SK-N-SH (cell line): ENCODE data around the gene ABCB10. TPM values are rescaled to one million over a fixed set of nuclear protein-coding genes. Genes with fewer than 3 reads are reported as not detected.
A peak's percentile ranks its signal among the peaks of the same experiment; 100 is the strongest.
"Not testable (repeated sequence)": the region's sequence is repeated elsewhere in the genome, so short reads cannot be mapped to it uniquely, and the experiment has no call there.

Source experiments
- CTCF ChIA-PET: fragments of 300-600, 350-600 bp; formaldehyde crosslinking; extraction: SDS; loops from one replicate; lab custom pipeline; 2021; lab: Yijun Ruan, JAX
- POLR2A ChIA-PET: fragments of 350-600 bp; sonication (Branson Sonifier 250); formaldehyde crosslinking; extraction: SDS; loops from one replicate; lab custom pipeline; 2020; ENCODE audit warnings: antibody characterized with exemption, inconsistent platforms; lab: Yijun Ruan, JAX
- DNase-seq: peaks from one replicate; pipeline ENCODE4 v3.0.0; 2012
- H2AFZ ChIP-seq: fragments of 200-600 bp; sonication (generic); 2 replicates; pipeline ENCODE4 v1.8.1; 2016; ENCODE audit warnings: antibody characterized with exemption, mild to moderate bottlenecking, low read depth
- H3F3A ChIP-seq: fragments of 200-600 bp; sonication (generic); replicated peaks from 2 replicates; pipeline ENCODE3; 2016; ENCODE audit warnings: antibody characterized with exemption, mild to moderate bottlenecking; ENCODE audit not compliant: insufficient read depth
- H3K27ac ChIP-seq, 2 experiments: fragments of 200-500 bp in 1 of 2; fragments of 200-600 bp in 1 of 2; sonication (Bioruptor generic) in 1 of 2; sonication (generic), shearing (Covaris generic) in 1 of 2; 2 replicates each; pipeline versions ENCODE4 v1.5.1 to v1.6.1; 2014 to 2016; ENCODE audit warnings: low read depth in 2 of 2, inconsistent platforms in 1 of 2, low read length in 1 of 2, mild to moderate bottlenecking in 1 of 2, mixed read lengths in 1 of 2
- H3K27me3 ChIP-seq: fragments of 200-600 bp; sonication (generic), shearing (Covaris generic); 2 replicates; pipeline ENCODE4 v1.6.1; 2016; ENCODE audit warnings: mixed run types; ENCODE audit not compliant: insufficient read depth
- H3K36me3 ChIP-seq, 2 experiments: fragments of 200-500 bp in 1 of 2; fragments of 200-600 bp in 1 of 2; sonication (Bioruptor generic) in 1 of 2; sonication (generic) in 1 of 2; replicated peaks in 1 of 2; 2 replicates each; pipeline versions ENCODE3 to v1.5.1; 2014 to 2016; ENCODE audit warnings: low read length in 1 of 2, mild to moderate bottlenecking in 1 of 2; ENCODE audit not compliant: insufficient read depth in 2 of 2, control insufficient read depth in 1 of 2
- H3K4me1 ChIP-seq, 2 experiments: fragments of 200-500 bp in 1 of 2; fragments of 200-600 bp in 1 of 2; sonication (Bioruptor generic) in 1 of 2; sonication (generic), shearing (Covaris generic) in 1 of 2; 2 replicates each; pipeline versions ENCODE4 v1.5.1 to v1.6.1; 2014 to 2016; ENCODE audit warnings: low read depth in 1 of 2, low read length in 1 of 2, mixed run types in 1 of 2; ENCODE audit not compliant: insufficient read depth in 2 of 2, control insufficient read depth in 1 of 2
- H3K4me2 ChIP-seq: fragments of 200-600 bp; sonication (generic), shearing (Covaris generic); 2 replicates; pipeline ENCODE4 v1.6.1; 2017; ENCODE audit warnings: mixed run types
- H3K4me3 ChIP-seq, 2 experiments: fragments of 200-500 bp in 1 of 2; fragments of 200-600 bp in 1 of 2; sonication (Bioruptor generic) in 1 of 2; sonication (generic), shearing (Covaris generic) in 1 of 2; 2 replicates each; pipeline versions ENCODE4 v1.5.1 to v1.8.1; 2014 to 2016; ENCODE audit warnings: low read depth in 2 of 2, inconsistent platforms in 1 of 2, low read length in 1 of 2, mild to moderate bottlenecking in 1 of 2, mixed read lengths in 1 of 2, moderate library complexity in 1 of 2
- H3K79me2 ChIP-seq: fragments of 200-600 bp; sonication (generic); 2 replicates; pipeline ENCODE4 v1.8.1; 2017; ENCODE audit warnings: mild to moderate bottlenecking; ENCODE audit not compliant: insufficient read depth
- H3K9ac ChIP-seq: fragments of 200-600 bp; sonication (generic); 2 replicates; pipeline ENCODE4 v1.6.1; 2017; ENCODE audit warnings: mixed run types
- H3K9me2 ChIP-seq: fragments of 200-600 bp; sonication (generic); 2 replicates; pipeline ENCODE4 v1.6.1; 2017; ENCODE audit warnings: mixed run types
- H3K9me3 ChIP-seq: fragments of 200-600 bp; sonication (generic); 2 replicates; pipeline ENCODE4 v1.6.1; 2017; ENCODE audit warnings: mixed run types, mild to moderate bottlenecking, moderate library complexity
- H4K20me1 ChIP-seq: fragments of 200-600 bp; sonication (generic); 2 replicates; pipeline ENCODE4 v1.6.1; 2017; ENCODE audit warnings: mild to moderate bottlenecking, mixed run types; ENCODE audit not compliant: insufficient read depth
- EP300 ChIP-seq, 2 experiments: IDR thresholded peaks; 2 replicates each; pipeline versions ENCODE4 v1.4.0 to v1.6.1; 2012; ENCODE audit warnings: borderline replicate concordance in 1 of 2, low read depth in 1 of 2, low read length in 1 of 2
- EZH2phosphoT487 ChIP-seq: fragments of 200-600 bp; sonication (generic); IDR thresholded peaks from 2 replicates; pipeline ENCODE4 v1.6.1; 2017; ENCODE audit warnings: low read depth, mixed run types, mild to moderate bottlenecking, antibody characterized with exemption, moderate library complexity, borderline replicate concordance
- FOSL2 ChIP-seq: IDR thresholded peaks from 2 replicates; pipeline ENCODE4 v1.4.0; 2012; ENCODE audit warnings: low read depth, mild to moderate bottlenecking, moderate library complexity, borderline replicate concordance
- FOXJ3 ChIP-seq: sonication (generic); formaldehyde crosslinking; IDR thresholded peaks from 2 replicates; pipeline ENCODE4 v1.5.1; 2020; ENCODE audit warnings: mild to moderate bottlenecking, missing genetic modification reagents
- FOXM1 ChIP-seq: IDR thresholded peaks from 2 replicates; pipeline ENCODE4 v1.4.0; 2012; ENCODE audit warnings: low read depth, mild to moderate bottlenecking
- JUND ChIP-seq: IDR thresholded peaks from 2 replicates; pipeline ENCODE4 v1.4.0; 2012
- MEF2A ChIP-seq: IDR thresholded peaks from 2 replicates; pipeline ENCODE4 v1.4.0; 2012; ENCODE audit warnings: low read depth, borderline replicate concordance
- POLR2AphosphoS5 ChIP-seq: IDR thresholded peaks from 2 replicates; pipeline ENCODE4 v1.6.1; 2012; ENCODE audit warnings: low read depth, low read length
- RAD21 ChIP-seq: IDR thresholded peaks from 2 replicates; pipeline ENCODE4 v1.6.1; 2012; ENCODE audit warnings: mild to moderate bottlenecking, low read length
- RCOR1 ChIP-seq: fragments of 150-350 bp; IDR thresholded peaks from 2 replicates; pipeline ENCODE4 v1.6.1; 2017; ENCODE audit warnings: antibody characterized with exemption, low read length
- RFX5 ChIP-seq: IDR thresholded peaks from 2 replicates; pipeline ENCODE4 v1.6.1; 2012; ENCODE audit warnings: mild to moderate bottlenecking, improper control_type of control experiment, low read length
- SMC3 ChIP-seq: IDR thresholded peaks from 2 replicates; pipeline ENCODE4 v1.6.1; 2012; ENCODE audit warnings: low read depth, low read length, improper control_type of control experiment
- TAF1 ChIP-seq: IDR thresholded peaks from 2 replicates; pipeline ENCODE4 v1.6.1; 2012; ENCODE audit warnings: low read depth, mild to moderate bottlenecking, low read length, moderate library complexity, borderline replicate concordance
- TCF12 ChIP-seq: IDR thresholded peaks from 2 replicates; pipeline ENCODE4 v1.4.0; 2012
- USF2 ChIP-seq: fragments of 150-350 bp; IDR thresholded peaks from 2 replicates; pipeline ENCODE4 v1.6.1; 2017; ENCODE audit warnings: antibody characterized with exemption, low read length, low read depth, borderline replicate concordance
- WGBS: methylation state at CpG from one replicate; pipeline ENCODE4 v1.1.6; 2017; ENCODE audit warnings: low lambda C conversion rate; 5-methylcytosine and 5-hydroxymethylcytosine counted together
- polyA plus RNA-seq, 3 experiments: library from polyadenylated mRNA; depleted of rRNA; stranded (reverse); fragments of >200 nt; gene quantifications; 2 replicates each; pipeline ENCODE4 v1.2.3, GENCODE V29; 2012
- TF ChIP-seq, protein P1 (sequence below): fragments of 200-600 bp; sonication (generic); IDR thresholded peaks from 2 replicates; pipeline ENCODE4 v1.6.1; 2017; ENCODE audit warnings: antibody characterized with exemption, mild to moderate bottlenecking, moderate library complexity
- TF ChIP-seq, protein P2 (sequence below): IDR thresholded peaks from 2 replicates; pipeline ENCODE4 v1.4.0; 2012; ENCODE audit warnings: low read depth, borderline replicate concordance

Gene ABCB10
- polyA plus RNA-seq, 1 of the 3 experiments (the other 2 are of a cell fraction) = 5.7 TPM

- Histone ChIP-seq H3K9ac (no peak overlapping the region), H3K4me2 (no peak overlapping the region), H3K9me2 (no peaks in the 10 kb centered on the region), H3K9me3 (no peaks in the 10 kb centered on the region), H2AFZ (no peak overlapping the region), H3K4me3 (no peak overlapping the region), H3F3A (peaks cover 20% of the 10 kb centered on the region), H3K79me2 (peaks cover 52% of the 10 kb centered on the region), H3K36me3 (peaks cover 25 to 64% of the 10 kb centered on the region in 2 experiments), H3K27me3 (no peaks in the 10 kb centered on the region), H3K27ac (peak overlapping the region in 1 of 2 experiments; percentile 74; a peak in 2 of 4 replicates), H3K4me1 (peaks cover 0 to 2% of the 10 kb centered on the region in 2 experiments; a peak in 2 of 4 replicates), H4K20me1 (0 out of 2 replicates have a peak, but pooled peaks cover 3% of the 10 kb centered on the region)
- WGBS = 97% methylated on average over 6 of the region's 7 CpGs
- ChIA-PET POLR2A (no interaction called here), CTCF (interaction anchor here (1.0 to 2.0 kb wide), 3 partner anchors 8 to 34 kb away, joined by 3 to 6 read pairs (median 5); no protein-coding TSS in a partner anchor)
- TF ChIP-seq EP300 (IDR thresholded peaks at IDR 0.05; ENCODE audit: borderline replicate concordance in 1 of 2, low read depth in 1 of 2, low read length in 1 of 2) = no peak
- TF ChIP-seq FOXM1 = no peak
- TF ChIP-seq JUND = no peak
- TF ChIP-seq, protein P1, sequence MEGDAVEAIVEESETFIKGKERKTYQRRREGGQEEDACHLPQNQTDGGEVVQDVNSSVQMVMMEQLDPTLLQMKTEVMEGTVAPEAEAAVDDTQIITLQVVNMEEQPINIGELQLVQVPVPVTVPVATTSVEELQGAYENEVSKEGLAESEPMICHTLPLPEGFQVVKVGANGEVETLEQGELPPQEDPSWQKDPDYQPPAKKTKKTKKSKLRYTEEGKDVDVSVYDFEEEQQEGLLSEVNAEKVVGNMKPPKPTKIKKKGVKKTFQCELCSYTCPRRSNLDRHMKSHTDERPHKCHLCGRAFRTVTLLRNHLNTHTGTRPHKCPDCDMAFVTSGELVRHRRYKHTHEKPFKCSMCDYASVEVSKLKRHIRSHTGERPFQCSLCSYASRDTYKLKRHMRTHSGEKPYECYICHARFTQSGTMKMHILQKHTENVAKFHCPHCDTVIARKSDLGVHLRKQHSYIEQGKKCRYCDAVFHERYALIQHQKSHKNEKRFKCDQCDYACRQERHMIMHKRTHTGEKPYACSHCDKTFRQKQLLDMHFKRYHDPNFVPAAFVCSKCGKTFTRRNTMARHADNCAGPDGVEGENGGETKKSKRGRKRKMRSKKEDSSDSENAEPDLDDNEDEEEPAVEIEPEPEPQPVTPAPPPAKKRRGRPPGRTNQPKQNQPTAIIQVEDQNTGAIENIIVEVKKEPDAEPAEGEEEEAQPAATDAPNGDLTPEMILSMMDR = no peak
- TF ChIP-seq FOXJ3 (CRISPR knock-in tag) = no peak
- no peak for TF ChIP-seq FOSL2
- no peak for TF ChIP-seq RFX5
- no peak for TF ChIP-seq MEF2A
- TF ChIP-seq TCF12 = no peak
- TF ChIP-seq POLR2AphosphoS5 = no peak
- no peak for TF ChIP-seq TAF1
- TF ChIP-seq EZH2phosphoT487 = no peak
- TF ChIP-seq RCOR1 = no peak
- TF ChIP-seq SMC3 = no peak
- TF ChIP-seq, protein P2, sequence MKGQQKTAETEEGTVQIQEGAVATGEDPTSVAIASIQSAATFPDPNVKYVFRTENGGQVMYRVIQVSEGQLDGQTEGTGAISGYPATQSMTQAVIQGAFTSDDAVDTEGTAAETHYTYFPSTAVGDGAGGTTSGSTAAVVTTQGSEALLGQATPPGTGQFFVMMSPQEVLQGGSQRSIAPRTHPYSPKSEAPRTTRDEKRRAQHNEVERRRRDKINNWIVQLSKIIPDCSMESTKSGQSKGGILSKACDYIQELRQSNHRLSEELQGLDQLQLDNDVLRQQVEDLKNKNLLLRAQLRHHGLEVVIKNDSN = no peak
- no peak for TF ChIP-seq USF2
- TF ChIP-seq RAD21 = no peak
- DNase-seq = no peak
Observed at GRCh38 chr1:229596925-229597699, 38.6 kb upstream of the ABCB10 start.

DNA sequence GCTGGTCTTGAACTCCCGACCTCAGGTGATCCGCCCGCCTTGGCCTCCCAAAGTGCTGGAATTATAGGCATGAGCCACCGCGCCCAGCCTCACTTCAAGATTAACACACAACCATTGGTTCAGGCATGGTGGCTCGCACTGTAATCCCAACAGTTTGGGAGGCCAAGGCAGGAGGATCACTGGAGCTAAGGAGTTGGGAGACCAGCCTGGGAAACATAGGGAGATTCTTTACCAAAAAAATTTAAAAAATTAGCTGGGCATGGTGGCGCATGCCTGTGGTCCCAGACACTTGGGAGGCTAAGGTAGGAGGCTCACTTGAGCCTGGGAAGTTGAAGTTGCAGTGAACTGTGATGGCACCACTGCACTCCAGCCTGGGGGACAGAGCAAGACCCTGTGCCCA, 37.4 kb upstream of the ABCB10 start:
- CTCF ChIA-PET = interaction anchor here (1.6 to 2.0 kb wide), 2 partner anchors 17 to 33 kb away, joined by 5 to 6 read pairs; no protein-coding TSS in a partner anchor
- POLR2A ChIA-PET = not testable (repeated sequence)

More for the DNA sequence above, 37.4 kb upstream of the ABCB10 start:
- not testable (repeated sequence) for H3K9me2 ChIP-seq, H3K27me3 ChIP-seq, DNase-seq, H3K4me1 ChIP-seq, H3K4me3 ChIP-seq, H3K4me2 ChIP-seq, H3K9me3 ChIP-seq, H3K27ac ChIP-seq, H4K20me1 ChIP-seq, H2AFZ ChIP-seq, H3K9ac ChIP-seq
- 98% methylated on average over 7 of the region's 7 CpGs for WGBS
- H3F3A ChIP-seq = peaks cover 20% of the 10 kb centered on the region
- peaks cover 25 to 54% of the 10 kb centered on the region in 2 experiments for H3K36me3 ChIP-seq
- peaks cover 49% of the 10 kb centered on the region for H3K79me2 ChIP-seq
